Fibroblast of lung (primary cell): ENCODE data around the gene MOXD1. TPM values are rescaled to one million over a fixed set of nuclear protein-coding genes. Genes with fewer than 3 reads are reported as not detected.
"Not testable (repeated sequence)": the region's sequence is repeated elsewhere in the genome, so short reads cannot be mapped to it uniquely, and the experiment has no call there.

Experiments
- DNase-seq, 2 donors: peaks; one replicate each; pipeline versions ENCODE4 v3.0.0 to v3.0.0-alpha.2; 2010; ENCODE audit warnings: low read depth in 2 of 2
- H2AFZ ChIP-seq: 2 replicates; pipeline ENCODE4 v1.5.1; 2012; ENCODE audit warnings: low read length, control low read depth, inconsistent platforms
- H3K27ac ChIP-seq: 2 replicates; pipeline ENCODE4 v1.5.1; 2011; ENCODE audit warnings: low read length, control low read depth; ENCODE audit not compliant: insufficient read depth
- H3K27me3 ChIP-seq: 2 replicates; pipeline ENCODE4 v1.5.1; 2011; ENCODE audit warnings: mild to moderate bottlenecking, low read length; ENCODE audit not compliant: control insufficient read depth, insufficient read depth
- H3K36me3 ChIP-seq: 2 replicates; pipeline ENCODE4 v1.5.1; 2011; ENCODE audit warnings: low read length; ENCODE audit not compliant: control insufficient read depth, insufficient read depth
- H3K4me1 ChIP-seq: 2 replicates; pipeline ENCODE4 v1.5.1; 2011; ENCODE audit warnings: low read length; ENCODE audit not compliant: control insufficient read depth, insufficient read depth; ENCODE audit errors: extremely low read depth
- H3K4me2 ChIP-seq: 2 replicates; pipeline ENCODE4 v1.5.1; 2011; ENCODE audit warnings: low read length, control low read depth; ENCODE audit not compliant: insufficient read depth; ENCODE audit errors: extremely low read depth
- H3K4me3 ChIP-seq, 4 experiments: fragments of 200-600 bp in 1 of 4; sonication (generic) in 1 of 4; replicated peaks in 1 of 4; 2 replicates each; pipeline ENCODE4 v1.5.1; 2011 to 2016; ENCODE audit warnings: low read length in 4 of 4, low read depth in 3 of 4, mild to moderate bottlenecking in 3 of 4, control low read depth in 2 of 4, inconsistent platforms in 1 of 4, mixed read lengths in 1 of 4; ENCODE audit not compliant: insufficient read depth in 1 of 4; ENCODE audit errors: control extremely low read depth in 1 of 4
- H3K79me2 ChIP-seq: 2 replicates; pipeline ENCODE4 v1.5.1; 2012; ENCODE audit warnings: mild to moderate bottlenecking, low read length, inconsistent platforms; ENCODE audit not compliant: control insufficient read depth, insufficient read depth
- H3K9ac ChIP-seq: 2 replicates; pipeline ENCODE4 v1.5.1; 2011; ENCODE audit warnings: mild to moderate bottlenecking, low read length, control low read depth; ENCODE audit not compliant: insufficient read depth
- H3K9me3 ChIP-seq: 2 replicates; pipeline ENCODE4 v1.5.1; 2012; ENCODE audit warnings: low read depth, low read length; ENCODE audit not compliant: control insufficient read depth, insufficient read depth
- H4K20me1 ChIP-seq: 2 replicates; pipeline ENCODE4 v1.5.1; 2011; ENCODE audit warnings: low read length; ENCODE audit not compliant: control insufficient read depth, insufficient read depth; ENCODE audit errors: extremely low read depth
- EZH2 ChIP-seq: IDR thresholded peaks from 2 replicates; pipeline ENCODE4 v1.5.1; 2012; ENCODE audit warnings: low read length, control low read depth, mild to moderate bottlenecking; ENCODE audit errors: missing control alignments
- polyA plus RNA-seq, 2 donors: library from polyadenylated mRNA; depleted of rRNA in 1 of 2; stranded (reverse) in 1 of 2; unstranded in 1 of 2; fragments of >200 nt; gene quantifications; 2 replicates each; pipeline ENCODE4 v1.2.1, GENCODE V29; 2011 to 2012; ENCODE audit warnings: missing spikeins in 1 of 2
- total RNA-seq: library from RNA; depleted of rRNA; stranded (reverse); fragments of >200 nt; gene quantifications from 2 replicates; pipeline ENCODE4 v1.2.1, GENCODE V29; 2014
- TF ChIP-seq, protein P1 (sequence below), 2 donors: IDR thresholded peaks in 1 of 2; conservative IDR thresholded peaks in 1 of 2; 1 replicate in 1 of 2; 2 replicates in 1 of 2; pipeline ENCODE4 v1.5.1; 2011 to 2012; ENCODE audit warnings: low read length in 2 of 2, control low read depth in 1 of 2, inconsistent platforms in 1 of 2, low read depth in 1 of 2, mild to moderate bottlenecking in 1 of 2

Gene MOXD1
- total and polyA plus RNA-seq, 2 donors (not counting 1 experiment from before 2014, with no cell fraction given): 89.8 to 100 TPM

DNA sequence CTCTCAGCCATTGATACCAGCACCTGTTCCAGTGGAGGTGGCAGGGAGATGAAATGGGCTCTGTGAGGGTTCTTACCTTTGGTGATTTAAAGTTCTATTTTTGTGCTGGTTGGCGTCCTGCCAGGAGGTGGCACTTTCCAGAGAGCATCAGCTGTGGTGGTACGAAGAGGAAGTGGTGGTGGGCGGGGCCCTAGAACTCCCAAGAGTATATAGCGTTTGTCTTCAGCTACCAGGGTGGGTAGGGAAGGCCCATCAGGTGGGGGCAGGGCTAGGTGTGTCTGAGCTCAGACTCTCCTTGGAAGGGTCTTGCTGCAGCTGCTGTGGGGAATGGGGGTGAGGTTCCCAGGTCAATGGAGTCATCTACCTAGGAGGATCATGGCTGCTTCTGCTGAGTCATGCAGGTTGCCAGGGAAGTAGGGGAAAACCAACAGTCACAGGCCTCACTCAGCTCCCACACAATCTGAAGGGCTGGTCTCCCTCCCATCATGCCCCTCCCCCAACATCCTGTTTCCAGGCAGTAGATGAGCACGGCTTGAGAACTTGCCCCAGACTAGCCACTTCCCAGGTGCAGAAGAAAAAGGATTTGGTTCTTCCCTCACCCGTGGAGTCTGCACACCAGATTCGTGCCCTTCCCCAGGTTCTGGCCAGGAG lies 46.6 kb downstream of the MOXD1 start:
- Histone ChIP-seq H3K9ac (no peak overlapping the region), H3K4me1 (no peaks in the 10 kb centered on the region), H3K27me3 (no peaks in the 10 kb centered on the region), H3K4me2 (no peak overlapping the region), H2AFZ (no peak overlapping the region), H3K79me2 (no peaks in the 10 kb centered on the region), H3K9me3 (no peaks in the 10 kb centered on the region), H3K27ac (no peak overlapping the region), H3K4me3 (no peak overlapping the region), H3K36me3 (no peaks in the 10 kb centered on the region), H4K20me1 (no peaks in the 10 kb centered on the region)
- TF ChIP-seq, protein P1, sequence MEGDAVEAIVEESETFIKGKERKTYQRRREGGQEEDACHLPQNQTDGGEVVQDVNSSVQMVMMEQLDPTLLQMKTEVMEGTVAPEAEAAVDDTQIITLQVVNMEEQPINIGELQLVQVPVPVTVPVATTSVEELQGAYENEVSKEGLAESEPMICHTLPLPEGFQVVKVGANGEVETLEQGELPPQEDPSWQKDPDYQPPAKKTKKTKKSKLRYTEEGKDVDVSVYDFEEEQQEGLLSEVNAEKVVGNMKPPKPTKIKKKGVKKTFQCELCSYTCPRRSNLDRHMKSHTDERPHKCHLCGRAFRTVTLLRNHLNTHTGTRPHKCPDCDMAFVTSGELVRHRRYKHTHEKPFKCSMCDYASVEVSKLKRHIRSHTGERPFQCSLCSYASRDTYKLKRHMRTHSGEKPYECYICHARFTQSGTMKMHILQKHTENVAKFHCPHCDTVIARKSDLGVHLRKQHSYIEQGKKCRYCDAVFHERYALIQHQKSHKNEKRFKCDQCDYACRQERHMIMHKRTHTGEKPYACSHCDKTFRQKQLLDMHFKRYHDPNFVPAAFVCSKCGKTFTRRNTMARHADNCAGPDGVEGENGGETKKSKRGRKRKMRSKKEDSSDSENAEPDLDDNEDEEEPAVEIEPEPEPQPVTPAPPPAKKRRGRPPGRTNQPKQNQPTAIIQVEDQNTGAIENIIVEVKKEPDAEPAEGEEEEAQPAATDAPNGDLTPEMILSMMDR (conservative IDR thresholded peaks at IDR 0.05 in 1 of 2, IDR thresholded peaks at IDR 0.05 in 1 of 2; ENCODE audit: low read depth in 1 of 2, low read length in 2 of 2): no peak
- TF ChIP-seq EZH2: no peak
- peak in 1 of 2 donors; percentile 13 for DNase-seq

DNA sequence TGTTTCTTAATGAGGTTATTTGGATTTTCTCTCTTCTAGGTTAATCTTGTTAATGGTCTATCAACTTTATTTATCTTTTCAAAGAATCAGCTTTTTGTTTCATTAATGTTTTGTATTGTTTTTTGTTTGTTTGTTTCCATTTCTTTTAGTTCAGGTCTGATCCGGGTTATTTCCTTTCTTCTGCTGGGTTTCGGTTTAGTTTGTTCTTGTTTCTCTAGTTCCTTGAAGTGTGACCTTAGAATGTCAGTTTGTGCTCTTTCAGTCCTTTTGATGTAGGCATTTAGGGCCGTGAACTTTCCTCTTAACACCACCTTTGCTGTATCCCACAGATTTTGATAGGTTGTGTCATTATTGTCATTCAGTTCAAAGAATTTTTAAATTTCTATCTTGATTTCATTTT lies 49.3 kb downstream of the MOXD1 start:
- H3K4me3 ChIP-seq, H4K20me1 ChIP-seq, H3K36me3 ChIP-seq: not testable (repeated sequence)

DNA sequence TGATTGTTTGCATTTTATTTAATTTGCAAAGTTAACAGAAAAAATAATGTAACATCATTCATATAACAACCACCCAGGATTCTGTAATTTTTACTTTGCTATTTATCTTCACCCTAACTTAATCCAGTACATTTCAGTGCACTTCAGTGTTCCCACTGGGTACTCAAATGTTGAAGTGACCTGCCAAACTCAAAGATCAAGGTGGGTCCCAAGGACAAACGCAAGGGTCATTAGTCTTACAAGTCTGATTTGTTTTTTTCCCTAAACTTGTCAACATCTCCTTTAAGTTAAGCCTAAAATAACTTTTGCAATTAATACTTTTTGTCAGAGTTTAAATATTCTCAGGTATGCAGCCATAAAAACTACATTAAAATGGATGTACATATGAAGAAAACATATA lies 53.0 kb downstream of the MOXD1 start:
- no peaks in the 10 kb centered on the region for H3K36me3 ChIP-seq
- no peak overlapping the region for H3K4me3 ChIP-seq
- H3K4me1 ChIP-seq: no peaks in the 10 kb centered on the region
- TF ChIP-seq, protein P1 (conservative IDR thresholded peaks at IDR 0.05 in 1 of 2, IDR thresholded peaks at IDR 0.05 in 1 of 2; ENCODE audit: low read depth in 1 of 2, low read length in 2 of 2): no peak
- TF ChIP-seq EZH2: no peak
- H3K4me2 ChIP-seq: no peak overlapping the region
- no peak overlapping the region for H3K27ac ChIP-seq
- DNase-seq: no peak
- H3K9me3 ChIP-seq: no peaks in the 10 kb centered on the region
- H2AFZ ChIP-seq: no peak overlapping the region
- no peak overlapping the region for H3K9ac ChIP-seq
- no peaks in the 10 kb centered on the region for H3K27me3 ChIP-seq
- no peaks in the 10 kb centered on the region for H4K20me1 ChIP-seq
- no peaks in the 10 kb centered on the region for H3K79me2 ChIP-seq

More for the DNA sequence above, 49.3 kb downstream of the MOXD1 start:
- not testable (repeated sequence) for H3K27me3 ChIP-seq, H3K4me1 ChIP-seq, H2AFZ ChIP-seq, H3K27ac ChIP-seq, H3K4me2 ChIP-seq, H3K79me2 ChIP-seq, H3K9me3 ChIP-seq, DNase-seq, H3K9ac ChIP-seq
